GM12878 (cell line): ENCODE measurements around the gene B4GALT1. TPM values are rescaled to one million over a fixed set of nuclear protein-coding genes. Genes with fewer than 3 reads are reported as not detected.

ENCODE experiments used
- ASH2L ChIP-seq: fragments of 300-600, 200-600 bp; sonication (generic); IDR thresholded peaks from 2 replicates; pipeline ENCODE4 v1.6.1; 2017; ENCODE audit warnings: low read depth, mild to moderate bottlenecking, borderline replicate concordance
- BCL11A ChIP-seq: IDR thresholded peaks from 2 replicates; pipeline ENCODE4 v1.6.1; 2011; ENCODE audit warnings: low read depth, low read length
- CHD4 ChIP-seq: fragments of 200-600 bp; sonication (generic); IDR thresholded peaks from 2 replicates; pipeline ENCODE4 v1.6.1; 2016; ENCODE audit warnings: mild to moderate bottlenecking
- ESRRA ChIP-seq: IDR thresholded peaks from 2 replicates; pipeline ENCODE4 v1.6.1; 2012; ENCODE audit warnings: mild to moderate bottlenecking, low read length, improper control_type of control experiment
- GATAD2B ChIP-seq: fragments of 450-650 bp; conservative IDR thresholded peaks from 2 replicates; pipeline ENCODE4 v1.6.1; 2017; ENCODE audit warnings: low read depth, mild to moderate bottlenecking, moderate library complexity
- HDGF ChIP-seq: fragments of 450-650 bp; IDR thresholded peaks from 2 replicates; pipeline ENCODE4 v1.6.1; 2016; ENCODE audit warnings: antibody characterized with exemption
- KDM1A ChIP-seq: fragments of 200-600 bp; sonication (generic); IDR thresholded peaks from 2 replicates; pipeline ENCODE4 v1.6.1; 2016; ENCODE audit warnings: borderline replicate concordance
- MYC ChIP-seq: IDR thresholded peaks from 2 replicates; pipeline ENCODE4 v1.6.1; 2011; ENCODE audit warnings: mild to moderate bottlenecking, low read length, moderate library complexity, inconsistent platforms; ENCODE audit not compliant: insufficient read depth, insufficient replicate concordance, insufficient read length, severe bottlenecking
- NBN ChIP-seq: fragments of 450-650 bp; IDR thresholded peaks from 2 replicates; pipeline ENCODE4 v1.6.1; 2016
- RBBP5 ChIP-seq: fragments of 200-600 bp; sonication (generic); conservative IDR thresholded peaks from 2 replicates; pipeline ENCODE4 v1.6.1; 2016
- RFX5 ChIP-seq: IDR thresholded peaks from 2 replicates; pipeline ENCODE4 v1.6.1; 2011; ENCODE audit warnings: low read depth, low read length, improper control_type of control experiment
- SIN3A ChIP-seq: IDR thresholded peaks from 2 replicates; pipeline ENCODE4 v1.6.1; 2012; ENCODE audit warnings: low read depth, low read length, improper control_type of control experiment
- SPI1 ChIP-seq: IDR thresholded peaks from 2 replicates; pipeline ENCODE4 v1.6.1; 2011; ENCODE audit warnings: low read depth, mild to moderate bottlenecking, low read length, moderate library complexity, borderline replicate concordance; ENCODE audit not compliant: insufficient read depth
- TBL1XR1 ChIP-seq: IDR thresholded peaks from 2 replicates; pipeline ENCODE4 v1.6.1; 2012; ENCODE audit warnings: low read depth, low read length, improper control_type of control experiment
- YBX1 ChIP-seq: fragments of 450-650 bp; IDR thresholded peaks from 2 replicates; pipeline ENCODE4 v1.6.1; 2016; ENCODE audit warnings: antibody characterized with exemption
- ZZZ3 ChIP-seq: IDR thresholded peaks from 2 replicates; pipeline ENCODE4 v1.6.1; 2011; ENCODE audit warnings: low read depth; ENCODE audit not compliant: control insufficient read depth, insufficient read length
- polyA plus RNA-seq, 11 experiments: library from polyadenylated mRNA; depleted of rRNA in 4 of 11; unstranded in 6 of 11; stranded (reverse) in 5 of 11; fragments of >200 nt; fragmentation: Nextera tagmentation in 4 of 11; fragmentation: Illumina TruSeq in 1 of 11; extraction: Ambion mirVana in 4 of 11; extraction: Trizol in 1 of 11; gene quantifications; 1 replicate in 1 of 11; 2 replicates in 10 of 11; pipeline versions ENCODE4 v1.2.1 to v1.2.3, GENCODE V29; 2011 to 2016; ENCODE audit warnings: inconsistent platforms in 2 of 11, missing spikeins in 2 of 11, low read depth in 1 of 11
- total RNA-seq, 4 experiments: library from RNA; depleted of rRNA in 3 of 4; stranded (reverse); fragments of >200 nt in 3 of 4; fragmentation: Illumina TruSeq in 1 of 4; extraction: Trizol in 1 of 4; gene quantifications; 2 replicates each; pipeline versions ENCODE4 v1.2.1 to v1.2.3, GENCODE V29; 2013 to 2021
- TF ChIP-seq, protein P1 (sequence below): IDR thresholded peaks from 2 replicates; pipeline ENCODE4 v1.6.1; 2012; ENCODE audit warnings: mild to moderate bottlenecking, low read depth, low read length
- TF ChIP-seq, protein P2 (sequence below): fragments of 450-650 bp; formaldehyde crosslinking; IDR thresholded peaks from 2 replicates; pipeline ENCODE4 v1.4.0; 2020; ENCODE audit warnings: mild to moderate bottlenecking, moderate library complexity
- TF ChIP-seq, protein P3 (sequence below): IDR thresholded peaks from 2 replicates; pipeline ENCODE4 v1.6.1; 2011; ENCODE audit warnings: borderline replicate concordance, low read depth, mild to moderate bottlenecking, moderate library complexity, low read length; ENCODE audit not compliant: insufficient read depth, poor library complexity, severe bottlenecking
- TF ChIP-seq, protein P4 (sequence below): fragments of 450-650 bp; IDR thresholded peaks from 2 replicates; pipeline ENCODE4 v1.6.1; 2014; ENCODE audit warnings: mild to moderate bottlenecking
- TF ChIP-seq, protein P5 (sequence below): fragments of 450-650 bp; IDR thresholded peaks from 2 replicates; pipeline ENCODE4 v1.6.1; 2017; ENCODE audit warnings: mild to moderate bottlenecking

Gene B4GALT1
- total and polyA plus RNA-seq, 10 of the 15 experiments (the other 5 are each of a cell fraction or from before 2014, with no cell fraction given) = 12.7 to 79.0 (median 41.0) TPM

DNA sequence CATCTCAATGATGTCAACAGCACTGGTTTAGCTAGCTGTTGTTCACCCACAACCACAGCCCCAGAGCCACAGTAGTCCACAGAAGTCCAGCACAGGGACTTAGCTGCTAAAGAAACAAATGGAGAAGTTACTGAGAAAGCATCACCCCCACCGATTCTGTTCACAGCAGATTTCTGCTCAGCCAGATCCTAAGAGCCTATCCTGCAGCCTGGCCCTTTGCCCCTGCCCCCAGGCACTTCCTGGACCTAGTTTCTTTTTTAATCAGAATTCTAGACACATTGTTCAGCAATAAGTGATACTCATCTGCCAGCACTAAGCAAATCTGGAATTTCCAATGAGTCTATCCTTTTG, 7.4 kb downstream of the B4GALT1 start (continued):
- TF ChIP-seq, protein P1, sequence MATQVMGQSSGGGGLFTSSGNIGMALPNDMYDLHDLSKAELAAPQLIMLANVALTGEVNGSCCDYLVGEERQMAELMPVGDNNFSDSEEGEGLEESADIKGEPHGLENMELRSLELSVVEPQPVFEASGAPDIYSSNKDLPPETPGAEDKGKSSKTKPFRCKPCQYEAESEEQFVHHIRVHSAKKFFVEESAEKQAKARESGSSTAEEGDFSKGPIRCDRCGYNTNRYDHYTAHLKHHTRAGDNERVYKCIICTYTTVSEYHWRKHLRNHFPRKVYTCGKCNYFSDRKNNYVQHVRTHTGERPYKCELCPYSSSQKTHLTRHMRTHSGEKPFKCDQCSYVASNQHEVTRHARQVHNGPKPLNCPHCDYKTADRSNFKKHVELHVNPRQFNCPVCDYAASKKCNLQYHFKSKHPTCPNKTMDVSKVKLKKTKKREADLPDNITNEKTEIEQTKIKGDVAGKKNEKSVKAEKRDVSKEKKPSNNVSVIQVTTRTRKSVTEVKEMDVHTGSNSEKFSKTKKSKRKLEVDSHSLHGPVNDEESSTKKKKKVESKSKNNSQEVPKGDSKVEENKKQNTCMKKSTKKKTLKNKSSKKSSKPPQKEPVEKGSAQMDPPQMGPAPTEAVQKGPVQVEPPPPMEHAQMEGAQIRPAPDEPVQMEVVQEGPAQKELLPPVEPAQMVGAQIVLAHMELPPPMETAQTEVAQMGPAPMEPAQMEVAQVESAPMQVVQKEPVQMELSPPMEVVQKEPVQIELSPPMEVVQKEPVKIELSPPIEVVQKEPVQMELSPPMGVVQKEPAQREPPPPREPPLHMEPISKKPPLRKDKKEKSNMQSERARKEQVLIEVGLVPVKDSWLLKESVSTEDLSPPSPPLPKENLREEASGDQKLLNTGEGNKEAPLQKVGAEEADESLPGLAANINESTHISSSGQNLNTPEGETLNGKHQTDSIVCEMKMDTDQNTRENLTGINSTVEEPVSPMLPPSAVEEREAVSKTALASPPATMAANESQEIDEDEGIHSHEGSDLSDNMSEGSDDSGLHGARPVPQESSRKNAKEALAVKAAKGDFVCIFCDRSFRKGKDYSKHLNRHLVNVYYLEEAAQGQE = no peak
- TF ChIP-seq ESRRA (no peak), ASH2L (no peak), TBL1XR1 (0 out of 2 replicates have a peak, but pooled peaks have one; percentile 17), CHD4 (no peak), SIN3A (no peak), SPI1 (peak; percentile 25; the same call in 1 of the 2 replicates), NBN (peak; percentile 64; the same call in 1 of the 2 replicates), ZZZ3 (no peak), MYC (no peak), YBX1 (no peak), BCL11A (peak; percentile 47; the same call in 1 of the 2 replicates), KDM1A (no peak), RFX5 (no peak), GATAD2B (0 out of 2 replicates have a peak, but pooled peaks have one; percentile 37), RBBP5 (no peak), HDGF (no peak)
- TF ChIP-seq, protein P2, sequence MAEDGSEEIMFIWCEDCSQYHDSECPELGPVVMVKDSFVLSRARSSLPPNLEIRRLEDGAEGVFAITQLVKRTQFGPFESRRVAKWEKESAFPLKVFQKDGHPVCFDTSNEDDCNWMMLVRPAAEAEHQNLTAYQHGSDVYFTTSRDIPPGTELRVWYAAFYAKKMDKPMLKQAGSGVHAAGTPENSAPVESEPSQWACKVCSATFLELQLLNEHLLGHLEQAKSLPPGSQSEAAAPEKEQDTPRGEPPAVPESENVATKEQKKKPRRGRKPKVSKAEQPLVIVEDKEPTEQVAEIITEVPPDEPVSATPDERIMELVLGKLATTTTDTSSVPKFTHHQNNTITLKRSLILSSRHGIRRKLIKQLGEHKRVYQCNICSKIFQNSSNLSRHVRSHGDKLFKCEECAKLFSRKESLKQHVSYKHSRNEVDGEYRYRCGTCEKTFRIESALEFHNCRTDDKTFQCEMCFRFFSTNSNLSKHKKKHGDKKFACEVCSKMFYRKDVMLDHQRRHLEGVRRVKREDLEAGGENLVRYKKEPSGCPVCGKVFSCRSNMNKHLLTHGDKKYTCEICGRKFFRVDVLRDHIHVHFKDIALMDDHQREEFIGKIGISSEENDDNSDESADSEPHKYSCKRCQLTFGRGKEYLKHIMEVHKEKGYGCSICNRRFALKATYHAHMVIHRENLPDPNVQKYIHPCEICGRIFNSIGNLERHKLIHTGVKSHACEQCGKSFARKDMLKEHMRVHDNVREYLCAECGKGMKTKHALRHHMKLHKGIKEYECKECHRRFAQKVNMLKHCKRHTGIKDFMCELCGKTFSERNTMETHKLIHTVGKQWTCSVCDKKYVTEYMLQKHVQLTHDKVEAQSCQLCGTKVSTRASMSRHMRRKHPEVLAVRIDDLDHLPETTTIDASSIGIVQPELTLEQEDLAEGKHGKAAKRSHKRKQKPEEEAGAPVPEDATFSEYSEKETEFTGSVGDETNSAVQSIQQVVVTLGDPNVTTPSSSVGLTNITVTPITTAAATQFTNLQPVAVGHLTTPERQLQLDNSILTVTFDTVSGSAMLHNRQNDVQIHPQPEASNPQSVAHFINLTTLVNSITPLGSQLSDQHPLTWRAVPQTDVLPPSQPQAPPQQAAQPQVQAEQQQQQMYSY (CRISPR knock-in tag) = no peak
- TF ChIP-seq, protein P3, sequence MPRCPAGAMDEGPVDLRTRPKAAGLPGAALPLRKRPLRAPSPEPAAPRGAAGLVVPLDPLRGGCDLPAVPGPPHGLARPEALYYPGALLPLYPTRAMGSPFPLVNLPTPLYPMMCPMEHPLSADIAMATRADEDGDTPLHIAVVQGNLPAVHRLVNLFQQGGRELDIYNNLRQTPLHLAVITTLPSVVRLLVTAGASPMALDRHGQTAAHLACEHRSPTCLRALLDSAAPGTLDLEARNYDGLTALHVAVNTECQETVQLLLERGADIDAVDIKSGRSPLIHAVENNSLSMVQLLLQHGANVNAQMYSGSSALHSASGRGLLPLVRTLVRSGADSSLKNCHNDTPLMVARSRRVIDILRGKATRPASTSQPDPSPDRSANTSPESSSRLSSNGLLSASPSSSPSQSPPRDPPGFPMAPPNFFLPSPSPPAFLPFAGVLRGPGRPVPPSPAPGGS = peak; percentile 66
- TF ChIP-seq, protein P4, sequence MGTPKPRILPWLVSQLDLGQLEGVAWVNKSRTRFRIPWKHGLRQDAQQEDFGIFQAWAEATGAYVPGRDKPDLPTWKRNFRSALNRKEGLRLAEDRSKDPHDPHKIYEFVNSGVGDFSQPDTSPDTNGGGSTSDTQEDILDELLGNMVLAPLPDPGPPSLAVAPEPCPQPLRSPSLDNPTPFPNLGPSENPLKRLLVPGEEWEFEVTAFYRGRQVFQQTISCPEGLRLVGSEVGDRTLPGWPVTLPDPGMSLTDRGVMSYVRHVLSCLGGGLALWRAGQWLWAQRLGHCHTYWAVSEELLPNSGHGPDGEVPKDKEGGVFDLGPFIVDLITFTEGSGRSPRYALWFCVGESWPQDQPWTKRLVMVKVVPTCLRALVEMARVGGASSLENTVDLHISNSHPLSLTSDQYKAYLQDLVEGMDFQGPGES = no peak
- TF ChIP-seq, protein P5, sequence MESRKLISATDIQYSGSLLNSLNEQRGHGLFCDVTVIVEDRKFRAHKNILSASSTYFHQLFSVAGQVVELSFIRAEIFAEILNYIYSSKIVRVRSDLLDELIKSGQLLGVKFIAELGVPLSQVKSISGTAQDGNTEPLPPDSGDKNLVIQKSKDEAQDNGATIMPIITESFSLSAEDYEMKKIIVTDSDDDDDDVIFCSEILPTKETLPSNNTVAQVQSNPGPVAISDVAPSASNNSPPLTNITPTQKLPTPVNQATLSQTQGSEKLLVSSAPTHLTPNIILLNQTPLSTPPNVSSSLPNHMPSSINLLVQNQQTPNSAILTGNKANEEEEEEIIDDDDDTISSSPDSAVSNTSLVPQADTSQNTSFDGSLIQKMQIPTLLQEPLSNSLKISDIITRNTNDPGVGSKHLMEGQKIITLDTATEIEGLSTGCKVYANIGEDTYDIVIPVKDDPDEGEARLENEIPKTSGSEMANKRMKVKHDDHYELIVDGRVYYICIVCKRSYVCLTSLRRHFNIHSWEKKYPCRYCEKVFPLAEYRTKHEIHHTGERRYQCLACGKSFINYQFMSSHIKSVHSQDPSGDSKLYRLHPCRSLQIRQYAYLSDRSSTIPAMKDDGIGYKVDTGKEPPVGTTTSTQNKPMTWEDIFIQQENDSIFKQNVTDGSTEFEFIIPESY = no peak
